ENCODE data around the gene PFKP.
A peak's percentile ranks its signal among the peaks of the same experiment; 100 is the strongest.

Gene PFKP

GRCh38 chr10:3043512-3044368 lies 23.6 kb upstream of the PFKP start:
- Histone ChIP-seq H3K27me3 (replicated peaks) (no peaks in the 10 kb centered on the region), H3K27ac (no peak overlapping the region), H3K4me3 (ENCODE audit: low read depth, low read length) (no peak overlapping the region), H3K36me3 (replicated peaks) (no peaks in the 10 kb centered on the region)
- in situ Hi-C loops (cut with HindIII; ENCODE audit: low pct_ligation_motif_present, low sequenced_read_pairs), result no loop called here
- DNase-seq, result peak; percentile 72
- TF ChIP-seq, protein P1, sequence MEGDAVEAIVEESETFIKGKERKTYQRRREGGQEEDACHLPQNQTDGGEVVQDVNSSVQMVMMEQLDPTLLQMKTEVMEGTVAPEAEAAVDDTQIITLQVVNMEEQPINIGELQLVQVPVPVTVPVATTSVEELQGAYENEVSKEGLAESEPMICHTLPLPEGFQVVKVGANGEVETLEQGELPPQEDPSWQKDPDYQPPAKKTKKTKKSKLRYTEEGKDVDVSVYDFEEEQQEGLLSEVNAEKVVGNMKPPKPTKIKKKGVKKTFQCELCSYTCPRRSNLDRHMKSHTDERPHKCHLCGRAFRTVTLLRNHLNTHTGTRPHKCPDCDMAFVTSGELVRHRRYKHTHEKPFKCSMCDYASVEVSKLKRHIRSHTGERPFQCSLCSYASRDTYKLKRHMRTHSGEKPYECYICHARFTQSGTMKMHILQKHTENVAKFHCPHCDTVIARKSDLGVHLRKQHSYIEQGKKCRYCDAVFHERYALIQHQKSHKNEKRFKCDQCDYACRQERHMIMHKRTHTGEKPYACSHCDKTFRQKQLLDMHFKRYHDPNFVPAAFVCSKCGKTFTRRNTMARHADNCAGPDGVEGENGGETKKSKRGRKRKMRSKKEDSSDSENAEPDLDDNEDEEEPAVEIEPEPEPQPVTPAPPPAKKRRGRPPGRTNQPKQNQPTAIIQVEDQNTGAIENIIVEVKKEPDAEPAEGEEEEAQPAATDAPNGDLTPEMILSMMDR (IDR thresholded peaks at IDR 0.05; ENCODE audit: low read depth, low read length, missing control alignments), result peak; percentile 94

- Histone ChIP-seq H3K36me3 (replicated peaks) (no peaks in the 10 kb centered on the region), H3K4me3 (ENCODE audit: low read depth, low read length) (no peak overlapping the region), H3K27ac (peak overlapping the region; percentile 76), H3K27me3 (replicated peaks) (no peaks in the 10 kb centered on the region)
- TF ChIP-seq, protein P1 (IDR thresholded peaks at IDR 0.05; ENCODE audit: low read depth, low read length, missing control alignments), result peak; percentile 64
- in situ Hi-C loops (cut with HindIII; ENCODE audit: low pct_ligation_motif_present, low sequenced_read_pairs), result no loop called here
- peak; percentile 70 for DNase-seq
These were observed 21.7 kb upstream of the PFKP start for GRCh38 chr10:3045471-3046209.

DNA sequence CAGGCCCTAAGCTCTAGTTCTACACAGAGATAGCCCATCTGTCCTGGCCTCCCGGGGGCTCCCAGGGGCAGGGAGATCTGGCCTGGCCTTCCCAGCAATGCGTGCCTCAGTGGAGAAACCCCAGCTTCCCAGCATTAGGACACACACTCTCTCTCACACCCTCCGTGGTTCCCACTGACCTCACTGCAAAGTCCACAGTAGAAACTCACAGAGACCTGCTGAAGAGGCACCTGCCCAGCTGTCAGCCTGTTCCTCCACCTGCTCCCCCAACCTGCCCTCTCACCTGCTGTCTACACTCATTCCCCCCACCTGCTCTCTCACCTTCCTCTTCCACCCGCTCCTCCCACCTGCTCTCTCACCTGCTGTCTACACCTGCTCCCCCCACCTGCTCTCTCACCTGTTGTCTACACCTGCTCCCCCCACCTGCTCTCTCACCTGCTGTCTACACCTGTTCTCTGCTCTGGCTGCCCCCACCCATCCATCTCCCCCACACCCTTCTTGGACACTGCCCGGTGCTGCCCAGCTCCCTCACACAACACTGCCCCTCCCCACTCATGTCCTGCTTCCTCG lies 21.1 kb upstream of the PFKP start:
- H3K27ac ChIP-seq, result peak overlapping the region; percentile 76
- H3K27me3 ChIP-seq (replicated peaks), result no peaks in the 10 kb centered on the region
- TF ChIP-seq, protein P1 (IDR thresholded peaks at IDR 0.05; ENCODE audit: low read depth, low read length, missing control alignments), result no peak
- no peak overlapping the region for H3K4me3 ChIP-seq (ENCODE audit: low read depth, low read length)
- in situ Hi-C loops (cut with HindIII; ENCODE audit: low pct_ligation_motif_present, low sequenced_read_pairs), result no loop called here
- DNase-seq, result no peak
- no peaks in the 10 kb centered on the region for H3K36me3 ChIP-seq (replicated peaks)

DNA sequence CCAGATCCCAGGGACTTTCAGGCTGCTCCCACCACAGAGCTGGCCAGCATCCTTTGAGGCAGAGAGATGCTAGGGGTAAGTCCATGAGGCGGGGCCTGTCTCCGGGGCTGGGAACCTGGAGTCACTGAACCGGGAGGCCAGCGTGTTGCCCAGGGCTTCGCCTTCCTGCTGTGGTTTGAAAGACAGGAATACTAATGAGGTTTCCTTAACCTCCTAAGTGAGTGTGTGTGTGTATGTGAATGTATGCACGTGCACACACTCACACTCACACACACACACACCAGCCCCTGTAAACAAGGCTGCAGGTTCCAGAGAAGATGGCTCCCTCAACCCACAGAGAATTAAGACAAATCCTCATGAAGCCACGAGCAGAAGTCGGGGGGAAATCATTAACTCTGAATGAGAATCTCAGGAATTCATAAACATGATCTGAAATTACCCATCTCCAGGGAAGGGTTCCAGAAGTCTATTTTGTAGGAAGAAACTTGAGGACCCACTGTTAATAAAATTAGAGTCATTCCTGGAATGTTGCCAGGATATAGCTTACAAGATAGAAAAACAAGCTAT lies 20.3 kb upstream of the PFKP start:
- no peak overlapping the region for H3K27ac ChIP-seq
- no peaks in the 10 kb centered on the region for H3K36me3 ChIP-seq (replicated peaks)
- TF ChIP-seq, protein P1 (IDR thresholded peaks at IDR 0.05; ENCODE audit: low read depth, low read length, missing control alignments), result no peak
- no peak overlapping the region for H3K4me3 ChIP-seq (ENCODE audit: low read depth, low read length)
- DNase-seq, result no peak
- H3K27me3 ChIP-seq (replicated peaks), result no peaks in the 10 kb centered on the region
- in situ Hi-C loops (cut with HindIII; ENCODE audit: low pct_ligation_motif_present, low sequenced_read_pairs), result no loop called here

- no peak overlapping the region for H3K27ac ChIP-seq
- no peaks in the 10 kb centered on the region for H3K36me3 ChIP-seq (replicated peaks)
- in situ Hi-C loops (cut with HindIII; ENCODE audit: low pct_ligation_motif_present, low sequenced_read_pairs), result no loop called here
- no peaks in the 10 kb centered on the region for H3K27me3 ChIP-seq (replicated peaks)
- DNase-seq, result no peak
- no peak overlapping the region for H3K4me3 ChIP-seq (ENCODE audit: low read depth, low read length)
- TF ChIP-seq, protein P1 (IDR thresholded peaks at IDR 0.05; ENCODE audit: low read depth, low read length, missing control alignments), result no peak
These were observed 19.8 kb upstream of the PFKP start for GRCh38 chr10:3047596-3047995.

All from brain microvascular endothelial cell (primary cell).